HG02588 (cell line): ENCODE data around the gene SLCO2A1.

Experiments used
- ATAC-seq: cut with Tn5 transposase; IDR thresholded peaks from one replicate; pipeline ENCODE4 v1.9.1; 2021; ENCODE audit warnings: mild to moderate bottlenecking, moderate library complexity; ENCODE audit not compliant: unreplicated experiment

SLCO2A1 gene

DNA sequence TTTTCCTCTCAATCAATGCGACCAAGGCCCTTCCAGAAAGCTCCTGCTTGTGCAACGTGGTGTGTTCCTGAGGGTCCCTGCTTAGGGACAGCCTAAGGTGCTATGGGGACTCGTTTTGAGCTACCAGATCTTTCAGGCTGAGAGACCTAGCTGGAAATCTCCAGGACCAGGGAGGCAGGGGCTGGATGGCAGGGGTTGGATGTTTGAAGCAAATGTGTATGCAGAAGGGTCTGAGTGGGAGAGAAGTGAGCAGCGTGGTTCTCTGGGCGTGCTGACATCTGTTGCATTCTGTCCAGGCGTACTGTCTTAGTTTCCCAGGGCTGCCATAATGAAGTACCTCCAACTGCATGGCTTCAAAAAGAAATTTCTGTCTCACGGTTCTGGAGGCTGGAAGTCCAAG, 31.7 kb upstream of the SLCO2A1 start:
- ATAC-seq = no peak

- ATAC-seq = no peak
These were observed 31.0 kb upstream of the SLCO2A1 start for GRCh38 chr3:134060561-134061385.

DNA sequence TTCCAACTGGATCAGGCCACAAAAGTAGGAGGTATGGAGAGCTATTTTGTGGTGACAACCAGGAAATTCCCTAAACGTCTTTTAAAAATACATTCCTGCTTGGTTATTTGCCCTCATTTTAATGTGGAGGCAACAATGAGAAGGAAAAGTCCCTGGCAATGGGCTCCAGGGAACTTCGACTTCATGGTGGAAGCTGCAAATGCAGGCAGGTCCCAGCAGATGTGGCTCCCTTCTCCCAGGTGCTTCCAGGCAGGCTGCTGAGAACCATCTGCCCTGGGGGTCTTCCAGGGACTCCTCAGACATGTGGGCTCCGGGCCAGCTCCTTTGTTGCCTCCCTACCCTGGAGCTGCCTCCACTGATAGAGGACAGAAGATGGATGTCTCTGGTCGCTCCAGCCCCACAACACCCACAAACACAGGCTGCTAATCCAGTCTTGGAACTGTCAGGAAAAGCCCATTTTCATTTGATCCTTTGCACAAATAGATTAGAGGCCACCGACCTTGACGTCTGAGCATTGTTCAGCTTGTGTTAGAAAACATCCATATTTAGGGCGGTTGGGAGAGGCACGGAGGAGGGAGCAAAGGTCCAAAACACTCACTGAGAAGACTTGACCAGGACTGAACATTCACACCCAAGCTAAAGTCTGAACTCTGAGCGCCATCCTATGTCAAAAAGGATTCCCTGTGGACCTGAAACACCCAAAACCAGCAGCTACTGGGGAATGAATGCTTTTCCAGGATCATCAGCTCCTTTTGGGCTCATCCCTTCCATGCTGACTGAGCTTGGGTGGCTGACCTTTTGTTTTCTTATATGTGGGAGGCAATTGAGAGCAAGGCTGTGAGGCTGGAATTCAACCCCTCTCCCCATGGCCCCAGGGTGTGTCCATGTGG, 30.2 kb upstream of the SLCO2A1 start:
- ATAC-seq = no peak

GRCh38 chr3:134059035-134059601, 29.4 kb upstream of the SLCO2A1 start:
- no peak for ATAC-seq

- no peak for ATAC-seq
These were observed 28.0 kb upstream of the SLCO2A1 start for GRCh38 chr3:134057654-134058110.

DNA sequence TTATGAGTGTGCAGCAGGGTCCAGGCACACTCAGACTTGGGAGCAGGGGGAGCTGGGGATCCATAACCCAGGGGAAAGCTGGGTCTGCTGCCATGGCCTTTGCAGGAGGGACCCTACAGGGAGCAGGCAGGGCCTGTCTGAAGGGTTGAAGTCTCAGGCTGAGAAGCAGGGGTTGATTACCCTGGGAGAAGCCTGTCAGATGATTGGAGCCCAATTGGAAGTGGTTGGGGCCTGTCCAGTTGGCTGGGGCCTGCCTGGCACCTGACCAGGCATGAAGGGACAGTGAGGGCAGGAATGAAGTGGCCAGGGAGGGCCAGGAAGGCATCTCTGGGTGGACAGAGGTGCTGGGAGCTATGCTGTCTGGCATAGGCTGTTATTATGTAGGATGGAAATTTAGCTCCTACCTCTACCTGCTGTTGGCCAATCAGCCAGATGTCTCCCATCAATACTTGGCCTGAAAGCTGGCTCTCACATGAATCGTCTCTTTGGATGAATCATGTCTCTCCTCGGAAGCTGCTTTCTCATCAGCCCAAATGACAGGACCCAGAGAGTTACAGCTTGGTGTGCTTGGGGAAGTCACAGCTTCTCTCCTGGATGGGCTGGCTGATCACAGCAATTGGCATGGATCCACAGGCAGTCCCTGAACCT, 27.4 kb upstream of the SLCO2A1 start:
- no peak for ATAC-seq

- ATAC-seq = no peak
These were observed 26.8 kb upstream of the SLCO2A1 start for GRCh38 chr3:134056464-134056891.

- no peak for ATAC-seq
These were observed 25.9 kb upstream of the SLCO2A1 start for GRCh38 chr3:134055661-134056060.

DNA sequence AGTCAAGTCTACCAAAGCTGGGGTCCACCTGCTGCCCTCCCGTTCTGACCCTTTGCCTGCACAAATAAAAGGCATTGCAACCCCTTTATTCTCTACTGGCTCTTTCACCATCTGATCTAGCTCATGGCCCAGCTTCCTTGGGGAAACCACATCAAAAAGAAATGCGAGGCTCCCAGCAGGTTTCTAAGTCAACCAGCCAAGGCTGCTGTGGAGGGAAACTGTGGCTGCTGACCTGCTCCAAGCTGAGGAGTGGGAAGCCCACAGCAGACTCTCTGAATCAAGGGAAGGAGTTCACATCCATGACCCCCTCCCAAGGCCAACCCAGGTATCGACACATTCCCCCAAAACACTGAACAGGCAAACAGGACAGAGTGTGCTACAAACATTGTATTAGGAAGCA, 25.2 kb upstream of the SLCO2A1 start:
- no peak for ATAC-seq

DNA sequence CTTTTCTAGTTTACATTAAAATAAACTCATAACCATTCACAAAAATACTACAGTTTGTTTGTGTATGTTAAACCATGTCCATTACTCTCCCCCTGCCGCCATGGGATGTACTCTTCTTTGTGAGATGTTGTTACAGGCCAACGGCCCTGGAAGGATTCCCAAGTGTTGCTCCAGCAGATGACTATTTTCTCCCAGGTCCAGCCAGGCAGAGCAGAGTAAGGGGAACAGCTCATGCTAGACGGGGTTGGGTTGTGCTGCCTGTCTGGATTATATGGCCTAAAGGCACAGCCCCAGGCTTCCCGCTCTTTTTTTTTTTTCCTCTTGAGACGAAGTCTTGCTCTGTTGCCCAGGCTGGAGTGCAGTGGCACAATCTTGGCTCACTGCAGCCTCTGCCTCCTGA, 24.5 kb upstream of the SLCO2A1 start:
- no peak for ATAC-seq

GRCh38 chr3:134052370-134052769, 22.6 kb upstream of the SLCO2A1 start:
- no peak for ATAC-seq

GRCh38 chr3:134049676-134050075, 20.0 kb upstream of the SLCO2A1 start:
- no peak for ATAC-seq

DNA sequence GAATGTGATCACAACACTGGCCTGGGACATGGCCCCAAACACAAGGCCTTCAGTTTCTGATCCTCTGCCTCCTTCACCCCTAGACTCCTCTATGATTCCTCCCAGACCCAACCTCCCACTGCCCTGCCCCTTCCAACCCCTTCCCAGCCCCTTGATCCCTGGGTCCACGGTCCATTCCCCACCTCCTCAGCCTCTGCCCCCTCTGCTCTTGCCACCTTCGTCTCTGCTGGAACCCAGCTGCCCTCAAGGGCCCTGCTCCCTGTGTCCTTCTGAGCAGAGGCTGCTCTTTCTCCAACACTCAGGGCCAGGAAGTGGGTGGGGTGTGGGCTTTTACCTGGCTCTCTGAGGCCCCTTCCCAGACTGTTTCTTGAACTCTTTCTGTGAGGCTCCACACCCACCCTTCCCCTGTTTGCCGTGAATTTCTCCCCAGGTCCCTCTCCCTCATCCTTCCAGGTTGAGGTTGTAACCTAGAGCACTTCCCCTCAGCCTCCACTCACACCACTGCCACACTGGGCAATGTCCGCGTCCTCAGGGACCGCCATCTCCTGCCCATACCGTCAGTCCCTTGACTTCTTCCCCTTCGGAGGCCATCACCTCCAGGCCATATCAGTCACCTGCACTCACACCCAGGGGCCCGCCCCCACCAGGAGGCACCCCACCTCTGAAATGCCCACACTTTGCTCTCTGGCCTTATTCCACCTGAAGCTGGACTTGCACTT, 18.7 kb upstream of the SLCO2A1 start:
- ATAC-seq = no peak

DNA sequence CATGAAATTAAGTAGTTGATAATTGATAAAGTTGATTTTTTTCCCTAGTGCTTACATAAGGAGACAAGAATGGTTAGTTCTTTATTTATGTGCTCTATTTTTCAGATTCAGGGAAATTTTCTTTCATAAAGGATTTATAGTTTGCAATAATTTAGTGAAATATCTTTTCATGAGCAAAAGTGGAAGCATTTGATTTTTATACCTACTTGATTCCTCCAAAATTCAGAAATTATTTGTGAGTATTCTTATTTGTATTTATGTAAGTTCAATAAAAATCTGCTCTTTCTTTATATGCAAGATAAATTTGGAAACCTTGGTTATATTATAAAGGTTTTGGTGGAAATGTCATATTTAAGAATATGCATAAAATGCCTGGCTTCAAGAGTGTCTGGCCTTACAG, 14.7 kb upstream of the SLCO2A1 start:
- ATAC-seq = no peak

DNA sequence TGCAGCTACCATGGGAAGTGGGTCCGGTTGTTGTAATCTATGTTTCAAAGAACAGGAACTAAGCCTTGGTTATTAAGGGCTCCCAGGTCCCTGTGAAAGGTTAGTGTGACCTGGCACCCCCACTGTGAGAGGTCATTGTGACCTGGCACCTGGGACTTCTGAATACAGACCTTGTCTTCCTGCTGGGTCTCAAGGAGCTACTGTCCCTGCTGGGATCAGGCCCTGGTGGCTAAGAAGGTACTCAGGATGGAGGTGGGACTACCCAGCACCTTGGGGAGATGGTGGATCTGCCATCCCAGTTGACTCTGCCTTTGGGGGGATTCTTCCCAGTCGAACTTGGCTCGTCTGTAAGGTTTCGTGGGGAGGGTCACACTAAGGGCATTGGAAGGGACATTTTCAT, 10.3 kb upstream of the SLCO2A1 start:
- no peak for ATAC-seq

DNA sequence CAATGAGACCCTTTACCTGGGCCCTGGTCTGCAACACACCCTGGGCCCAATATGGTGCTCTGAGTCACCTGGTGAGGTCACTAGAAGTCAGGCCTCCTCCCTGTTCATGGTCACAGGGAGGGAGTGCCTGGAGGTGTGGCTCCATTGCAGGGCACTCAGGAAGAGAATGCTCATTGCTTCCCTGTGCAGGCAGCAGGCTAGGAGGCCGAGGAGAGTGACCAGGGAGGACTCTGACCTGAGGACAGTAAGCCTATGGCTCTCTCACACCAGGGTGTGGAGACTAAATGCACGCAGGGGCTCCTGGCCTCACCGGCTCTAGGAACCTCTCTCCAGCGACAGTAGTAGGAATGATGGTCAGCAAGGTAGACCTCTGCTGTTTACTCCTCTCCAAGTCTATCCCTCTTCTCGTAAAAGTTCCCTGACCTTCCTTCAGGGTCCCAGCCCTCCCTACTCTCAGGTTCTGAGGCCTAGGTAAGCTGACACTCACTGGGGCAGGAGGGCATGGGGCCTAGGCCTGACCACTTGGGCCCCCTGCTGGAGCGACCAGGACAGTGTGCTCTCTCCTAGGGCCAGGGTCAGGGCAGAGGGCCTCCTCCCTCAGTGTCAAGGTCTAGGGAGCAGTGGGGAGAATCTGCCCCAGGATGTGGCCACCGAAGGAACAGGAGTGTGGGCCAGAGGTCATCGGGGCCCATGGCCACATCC, 9.6 kb upstream of the SLCO2A1 start:
- ATAC-seq = no peak

- ATAC-seq = no peak
These were observed 9.0 kb upstream of the SLCO2A1 start for GRCh38 chr3:134038716-134039115.

DNA sequence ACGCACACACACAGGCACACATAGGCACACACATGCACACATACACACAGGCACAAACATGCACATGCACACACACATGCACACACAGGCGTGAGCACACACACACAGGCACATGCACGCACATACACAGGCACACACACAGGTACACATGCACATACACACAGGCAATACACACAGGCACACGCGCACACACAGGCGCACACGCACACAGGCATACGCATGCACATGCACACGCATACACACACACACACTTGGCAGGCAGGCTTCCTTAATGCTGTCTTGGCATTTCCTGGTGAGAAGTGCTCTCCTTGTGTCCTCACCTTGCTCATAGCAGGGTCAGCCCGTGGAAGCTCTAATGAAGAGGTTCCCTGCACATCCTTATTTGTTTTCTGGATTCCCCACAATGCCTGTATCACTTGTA, 8.4 kb upstream of the SLCO2A1 start:
- ATAC-seq = no peak

- ATAC-seq = no peak
These were observed 7.4 kb upstream of the SLCO2A1 start for GRCh38 chr3:134037168-134037567.

GRCh38 chr3:134036291-134036690, 6.6 kb upstream of the SLCO2A1 start:
- ATAC-seq = no peak
